ENCODE data around the gene EXOC6B.

GRCh38 chr2:72497763-72498162 lies 328.1 kb downstream of the EXOC6B start:
- no peak for TF ChIP-seq ZFP30 (CRISPR knock-in tag; IDR thresholded peaks at IDR 0.05)
- no peak for TF ChIP-seq RARB (CRISPR knock-in tag; IDR thresholded peaks at IDR 0.05)
- TF ChIP-seq ZFP3 (CRISPR knock-in tag; IDR thresholded peaks at IDR 0.05), result no peak
- no peak for TF ChIP-seq PPARA (CRISPR knock-in tag; IDR thresholded peaks at IDR 0.05; ENCODE audit: borderline replicate concordance)
- no peak for TF ChIP-seq ISL1 (CRISPR knock-in tag; IDR thresholded peaks at IDR 0.05)
- TF ChIP-seq ESRRG (CRISPR knock-in tag; IDR thresholded peaks at IDR 0.05), result no peak
- TF ChIP-seq ZNF565 (CRISPR knock-in tag; conservative IDR thresholded peaks at IDR 0.05; ENCODE audit: low read depth), result no peak
- TF ChIP-seq SNAI2 (CRISPR knock-in tag; IDR thresholded peaks at IDR 0.05), result no peak

Data from SK-N-SH treated with all-trans-retinoic acid at 6 μM for 48 hours (cell line).